Epithelial cell of umbilical artery (primary cell): Measurements from ENCODE around the gene TTBK2. TPM values are rescaled to one million over a fixed set of nuclear protein-coding genes. Genes with fewer than 3 reads are reported as not detected.

Experiments
- total RNA-seq: library from RNA; depleted of rRNA; stranded (reverse); fragments of >200 nt; gene quantifications from 2 replicates; pipeline ENCODE4 v1.2.3, GENCODE V29; 2014

TTBK2 gene
- 5.5 and 9.4 TPM in 2 replicates for total RNA-seq

GRCh38 chr15:42920519-42921341 is at the start of gene TTBK2:
Gene TTBK2, minus strand, starts transcription at chr15:42920778. Its CDS starts 42,161 bp downstream, at chr15:42878617.

GRCh38 chr15:42736793-42737528 is 183.6 kb downstream of the TTBK2 start, which contains the start of gene CDAN1:
Gene CDAN1, minus strand, starts transcription at chr15:42737128. Its CDS starts 26 bp downstream, at chr15:42737102.

Other genes starting within 250 kb of the TTBK2 start
- gene CDAN1, start 183.7 kb downstream of the TTBK2 start, total RNA-seq = 8.1 and 12.0 TPM in 2 replicates
- gene UBR1, start 185.3 kb upstream of the TTBK2 start, total RNA-seq = 24.7 and 33.1 TPM in 2 replicates
- gene TMEM62, start 212.8 kb upstream of the TTBK2 start, total RNA-seq = 12.0 and 27.4 TPM in 2 replicates